ENCODE data around the gene TMEM144.

The TMEM144 gene

DNA sequence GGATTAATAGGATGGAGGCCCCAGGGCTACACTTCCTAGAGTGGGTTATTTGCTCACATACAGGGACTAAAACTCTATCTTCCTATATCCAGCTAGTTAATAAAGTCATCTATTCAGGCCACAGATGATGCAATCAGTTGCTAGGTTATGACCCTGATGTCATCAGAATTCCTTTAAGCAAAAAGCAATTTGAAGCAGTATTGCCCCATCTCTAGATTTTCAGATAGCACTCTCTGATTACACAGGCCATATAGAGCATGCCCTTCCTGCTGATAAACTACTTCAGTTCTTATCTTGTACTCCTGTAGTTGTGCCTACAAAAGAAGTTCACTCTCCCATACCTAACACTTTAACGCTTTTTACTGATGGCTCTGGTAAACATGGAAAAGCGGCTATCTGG is 84.8 kb downstream of the TMEM144 start:
- DNase-seq (ENCODE audit: low read depth in 2 of 3, low spot score in 1 of 3) = no peak

DNA sequence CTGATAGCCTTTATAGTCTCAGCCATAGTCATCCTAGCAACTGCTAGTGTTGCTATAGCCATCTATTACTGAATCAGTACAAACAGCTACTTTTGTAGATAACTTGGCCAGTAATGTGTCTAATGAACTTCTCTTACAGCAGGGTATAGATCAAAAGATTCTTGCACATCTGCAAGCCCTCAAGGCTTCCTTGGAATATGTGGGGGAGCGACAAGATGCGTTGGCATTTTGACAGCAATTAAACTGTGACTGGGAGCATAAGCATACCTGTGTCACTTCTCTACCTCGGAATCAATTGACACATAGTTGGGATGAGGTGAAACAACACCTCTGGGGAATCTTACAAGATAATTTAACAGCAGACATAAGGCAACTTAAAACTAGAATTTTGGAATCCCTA is 87.6 kb downstream of the TMEM144 start:
- DNase-seq (ENCODE audit: low read depth in 2 of 3, low spot score in 1 of 3) = no peak

DNA sequence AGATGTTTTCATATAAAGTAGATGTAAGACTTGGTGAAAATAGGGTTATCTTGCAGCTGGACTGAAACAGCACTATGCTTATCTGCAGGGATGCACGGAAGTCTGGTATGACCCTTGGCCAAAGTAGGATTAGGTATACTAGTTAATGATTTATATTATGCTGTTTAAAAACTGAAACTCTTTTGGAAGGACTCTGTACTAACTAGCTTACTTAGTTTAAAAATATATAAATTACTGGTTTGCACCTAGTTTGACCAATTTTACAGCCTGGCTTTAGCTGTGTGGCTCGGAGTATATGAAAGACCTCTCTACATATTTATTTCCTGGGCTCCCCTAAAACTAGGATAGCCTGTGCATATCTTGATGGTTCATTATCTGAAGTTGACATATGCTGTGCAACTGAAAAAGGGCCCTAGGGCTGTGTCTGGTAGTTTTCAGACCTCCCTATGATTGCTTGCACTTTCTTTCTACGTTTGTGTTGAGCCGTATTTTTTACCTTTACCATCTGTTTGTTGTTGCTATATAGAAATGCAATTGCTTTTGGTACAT is 89.2 kb downstream of the TMEM144 start:
- DNase-seq (ENCODE audit: low read depth in 2 of 3, low spot score in 1 of 3) = no peak

DNA sequence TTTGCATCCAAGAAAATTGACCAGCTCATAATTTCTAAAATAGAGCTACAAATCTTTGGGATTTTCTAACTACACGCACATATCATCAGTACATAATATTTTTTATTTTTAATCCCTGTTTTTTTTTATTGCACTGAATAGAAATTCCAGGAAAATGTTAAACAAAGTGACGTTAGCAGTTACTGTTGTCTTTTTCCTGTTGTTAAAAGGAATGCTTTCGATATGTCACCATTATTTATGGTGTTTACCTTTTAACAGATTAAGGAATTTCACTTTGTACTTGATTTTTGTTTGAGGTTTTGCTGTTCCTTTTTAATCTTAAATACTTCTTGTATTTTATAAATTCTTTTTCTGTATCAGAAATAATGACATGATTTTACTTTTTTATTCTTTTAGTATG is 89.7 kb downstream of the TMEM144 start:
- DNase-seq (ENCODE audit: low read depth in 2 of 3, low spot score in 1 of 3) = no peak

DNA sequence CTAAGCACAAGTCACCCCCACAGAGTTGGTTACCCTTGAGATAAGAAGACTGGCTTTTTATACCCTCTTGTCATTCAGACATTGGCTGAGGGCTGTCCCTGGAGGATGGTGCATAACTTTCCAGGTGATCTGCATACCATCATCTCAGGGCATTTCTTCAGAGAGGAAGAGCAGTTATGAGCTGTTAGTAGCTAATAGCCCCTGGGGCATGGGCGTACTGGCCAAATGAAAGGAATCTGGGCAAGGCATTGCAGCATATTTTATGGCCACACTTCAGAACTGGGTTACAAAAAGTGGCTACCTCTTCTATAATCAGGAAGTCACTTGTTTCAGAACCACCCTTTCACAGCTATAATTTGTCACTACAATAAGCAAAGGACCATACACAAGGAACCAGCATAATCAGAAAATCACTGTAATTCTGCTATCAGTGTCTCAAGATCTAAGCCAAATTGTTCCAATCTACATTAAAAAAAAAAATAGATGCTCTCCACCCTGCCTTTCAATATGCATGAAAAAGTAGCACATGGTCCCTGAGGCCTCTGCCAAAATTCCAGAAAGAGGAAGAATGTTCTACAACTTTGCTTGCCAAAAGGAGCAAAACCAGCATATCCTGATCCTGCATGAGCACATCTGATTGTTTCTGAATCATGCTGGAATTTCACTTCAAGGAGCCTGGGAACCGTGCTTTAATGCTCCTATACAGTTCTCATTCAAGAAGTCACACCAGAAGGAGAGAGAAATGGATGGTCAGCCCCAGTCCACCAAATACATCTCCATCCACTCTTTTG is 92.0 kb downstream of the TMEM144 start:
- DNase-seq (ENCODE audit: low read depth in 2 of 3, low spot score in 1 of 3) = no peak

DNA sequence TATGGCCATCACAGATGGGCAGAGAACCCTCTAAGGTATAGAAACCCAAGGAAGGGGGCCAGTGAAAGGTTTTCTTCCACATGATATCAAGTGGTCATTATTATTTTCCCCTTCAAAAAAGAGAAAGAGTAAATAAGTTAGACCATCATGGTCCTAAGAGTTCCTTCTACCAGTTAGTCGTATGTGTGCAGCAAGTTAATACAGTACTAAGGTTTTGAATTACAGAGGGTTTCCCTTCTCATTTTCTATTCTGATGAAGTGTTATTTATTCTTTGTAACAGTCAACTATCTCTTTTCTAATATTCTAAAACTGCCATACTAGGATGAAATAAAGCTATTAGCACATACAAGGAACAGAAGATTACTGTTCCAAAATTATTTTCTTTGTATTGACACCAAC is 94.4 kb downstream of the TMEM144 start:
- no peak for DNase-seq (ENCODE audit: low read depth in 2 of 3, low spot score in 1 of 3)
